IMR-90 (cell line): ENCODE measurements around the gene ATF5. TPM values are rescaled to one million over a fixed set of nuclear protein-coding genes. Genes with fewer than 3 reads are reported as not detected.

Experiments used
- ATAC-seq: fragments of 200-7000 bp; cut with Tn5 transposase; 2 replicates; pipeline ENCODE4 v1.9.1; 2020; ENCODE audit warnings: low read depth, mild to moderate bottlenecking, moderate library complexity
- BruUV-seq: library from RNA; stranded (reverse); fragments of 400-500 nt; replicated peaks from 2 replicates; lab custom pipeline; 2021; lab: Mats Ljungman, UMichigan
- CTCF ChIA-PET: fragments of 300-600 bp; formaldehyde crosslinking; extraction: SDS; loops from one replicate; lab custom pipeline; 2021; ENCODE audit warnings: antibody characterized with exemption; lab: Yijun Ruan, JAX
- POLR2A ChIA-PET: fragments of 300-600 bp; sonication (Branson Sonifier 250); formaldehyde crosslinking; loops from one replicate; lab custom pipeline; 2022; ENCODE audit warnings: antibody characterized with exemption; ENCODE audit not compliant: unreplicated experiment; lab: Charles Lee
- DNase-seq: peaks from one replicate; pipeline ENCODE4 v3.0.0; 2013
- H2AFZ ChIP-seq: replicated peaks from 2 replicates; pipeline ENCODE3; 2013; ENCODE audit warnings: low read length, mild to moderate bottlenecking; ENCODE audit not compliant: poor library complexity
- H2AK5ac ChIP-seq: 2 replicates; pipeline ENCODE4 v1.6.1; 2013; ENCODE audit warnings: low read depth, low read length, inconsistent platforms
- H2AK9ac ChIP-seq: replicated peaks from 2 replicates; pipeline ENCODE3; 2013; ENCODE audit warnings: mild to moderate bottlenecking, low read depth, low read length, moderate library complexity; ENCODE audit not compliant: poor library complexity
- H2BK120ac ChIP-seq: 2 replicates; pipeline ENCODE4 v1.6.1; 2013; ENCODE audit warnings: low read depth, low read length, inconsistent platforms
- H2BK15ac ChIP-seq: 3 replicates; pipeline ENCODE4 v1.6.1; 2013; ENCODE audit warnings: low read depth, low read length, inconsistent platforms
- H2BK20ac ChIP-seq: 2 replicates; pipeline ENCODE4 v1.6.1; 2013; ENCODE audit warnings: low read depth, mild to moderate bottlenecking, inconsistent platforms, low read length, moderate library complexity
- H2BK5ac ChIP-seq: 2 replicates; pipeline ENCODE4 v1.6.1; 2013; ENCODE audit warnings: mild to moderate bottlenecking, low read depth, low read length, inconsistent platforms; ENCODE audit not compliant: poor library complexity, severe bottlenecking
- H3K14ac ChIP-seq: replicated peaks from 2 replicates; pipeline ENCODE4 v1.6.1; 2013; ENCODE audit warnings: low read depth, low read length, inconsistent platforms
- H3K18ac ChIP-seq: 2 replicates; pipeline ENCODE4 v1.6.1; 2013; ENCODE audit warnings: low read depth, low read length, control low read depth
- H3K23ac ChIP-seq: 2 replicates; pipeline ENCODE4 v1.6.1; 2013; ENCODE audit warnings: low read depth, low read length, inconsistent platforms
- H3K27ac ChIP-seq: 2 replicates; pipeline ENCODE4 v1.5.1; 2013; ENCODE audit warnings: mild to moderate bottlenecking, control low read depth, low read length; ENCODE audit not compliant: insufficient read depth
- H3K27me3 ChIP-seq: 2 replicates; pipeline ENCODE4 v1.6.1; 2013; ENCODE audit warnings: low read length; ENCODE audit not compliant: control insufficient read depth, insufficient read depth
- H3K36me3 ChIP-seq: 2 replicates; pipeline ENCODE4 v1.6.1; 2013; ENCODE audit warnings: low read length, mixed read lengths; ENCODE audit not compliant: control insufficient read depth, insufficient read depth
- H3K4ac ChIP-seq: 2 replicates; pipeline ENCODE4 v1.6.1; 2013; ENCODE audit warnings: low read depth, low read length, inconsistent platforms
- H3K4me1 ChIP-seq: 2 replicates; pipeline ENCODE4 v1.6.1; 2013; ENCODE audit warnings: low read length, mixed read lengths; ENCODE audit not compliant: control insufficient read depth, insufficient read depth
- H3K4me2 ChIP-seq: 2 replicates; pipeline ENCODE4 v1.6.1; 2013; ENCODE audit warnings: low read depth, mild to moderate bottlenecking, control low read depth, low read length, moderate library complexity
- H3K4me3 ChIP-seq: 2 replicates; pipeline ENCODE4 v1.5.1; 2013; ENCODE audit warnings: low read depth, mild to moderate bottlenecking, control low read depth, low read length, moderate library complexity; ENCODE audit not compliant: insufficient read depth
- H3K56ac ChIP-seq: 2 replicates; pipeline ENCODE4 v1.6.1; 2013; ENCODE audit warnings: low read length, inconsistent platforms; ENCODE audit not compliant: insufficient read depth; ENCODE audit errors: extremely low read depth
- H3K79me1 ChIP-seq, 2 experiments: 2 replicates each; pipeline ENCODE4 v1.6.1; 2013; ENCODE audit warnings: low read length in 2 of 2, inconsistent platforms in 1 of 2, low read depth in 1 of 2
- H3K9ac ChIP-seq: 2 replicates; pipeline ENCODE4 v1.6.1; 2013; ENCODE audit warnings: low read depth, low read length, control low read depth
- H3K9me1 ChIP-seq: 2 replicates; pipeline ENCODE4 v1.6.1; 2013; ENCODE audit warnings: low read length, inconsistent platforms; ENCODE audit not compliant: insufficient read depth
- H3K9me3 ChIP-seq: 2 replicates; pipeline ENCODE4 v1.6.1; 2013; ENCODE audit warnings: low read length; ENCODE audit not compliant: control insufficient read depth, insufficient read depth
- H4K20me1 ChIP-seq: 2 replicates; pipeline ENCODE4 v1.6.1; 2013; ENCODE audit warnings: low read length, inconsistent platforms; ENCODE audit not compliant: insufficient read depth
- H4K5ac ChIP-seq: 2 replicates; pipeline ENCODE4 v1.6.1; 2013; ENCODE audit warnings: mild to moderate bottlenecking, low read depth, low read length, control low read depth
- H4K8ac ChIP-seq, 2 experiments: 2 replicates each; pipeline ENCODE4 v1.6.1; 2013; ENCODE audit warnings: low read depth in 2 of 2, low read length in 2 of 2, control low read depth in 1 of 2, inconsistent platforms in 1 of 2
- H4K91ac ChIP-seq: 2 replicates; pipeline ENCODE4 v1.6.1; 2013; ENCODE audit warnings: low read depth, low read length, inconsistent platforms; ENCODE audit not compliant: insufficient read depth
- BHLHE40 ChIP-seq: fragments of 150-350 bp; IDR thresholded peaks from 2 replicates; pipeline ENCODE4 v1.6.1; 2016; ENCODE audit warnings: mild to moderate bottlenecking, low read depth, low read length
- CHD1 ChIP-seq: IDR thresholded peaks from 2 replicates; pipeline ENCODE4 v1.6.1; 2012; ENCODE audit warnings: low read depth, low read length, improper control_type of control experiment
- FOS ChIP-seq: fragments of 150-350 bp; IDR thresholded peaks from 2 replicates; pipeline ENCODE4 v1.6.1; 2016; ENCODE audit warnings: low read depth, low read length
- MAFK ChIP-seq: IDR thresholded peaks from 2 replicates; pipeline ENCODE4 v1.6.1; 2012; ENCODE audit warnings: low read depth, low read length, improper control_type of control experiment
- MXI1 ChIP-seq: IDR thresholded peaks from 2 replicates; pipeline ENCODE4 v1.6.1; 2012; ENCODE audit warnings: low read depth, mild to moderate bottlenecking, low read length, moderate library complexity, borderline replicate concordance
- NFE2L2 ChIP-seq: fragments of 150-350 bp; IDR thresholded peaks from 2 replicates; pipeline ENCODE4 v1.6.1; 2016; ENCODE audit warnings: low read depth, mild to moderate bottlenecking, low read length
- RAD21 ChIP-seq: IDR thresholded peaks from 2 replicates; pipeline ENCODE4 v1.6.1; 2012; ENCODE audit warnings: low read length, improper control_type of control experiment
- RCOR1 ChIP-seq: IDR thresholded peaks from 2 replicates; pipeline ENCODE4 v1.6.1; 2012; ENCODE audit warnings: mild to moderate bottlenecking, low read length, improper control_type of control experiment; ENCODE audit not compliant: insufficient replicate concordance
- RFX5 ChIP-seq: IDR thresholded peaks from 2 replicates; pipeline ENCODE4 v1.8.0; 2012; ENCODE audit warnings: low read depth, mild to moderate bottlenecking, low read length, moderate library complexity
- SMC3 ChIP-seq: fragments of 150-350 bp; IDR thresholded peaks from 2 replicates; pipeline ENCODE4 v1.6.1; 2016; ENCODE audit warnings: low read depth, mild to moderate bottlenecking, antibody characterized with exemption, low read length, moderate library complexity
- WGBS, 2 experiments: methylation state at CpG; one replicate each; pipeline versions ENCODE4 v1.1.5 to v1.1.7; 2013; ENCODE audit warnings: missing lambda C conversion rate in 2 of 2; ENCODE audit not compliant: insufficient read length in 1 of 2; ENCODE audit errors: extremely low coverage in 2 of 2; 5-methylcytosine and 5-hydroxymethylcytosine counted together
- dilution Hi-C: fragments of 300-500 bp; cut with HindIII; formaldehyde crosslinking; loops from one replicate; pipeline ENCODE4 v1.14.3; 2018; ENCODE audit warnings: low sequenced_read_pairs; ENCODE audit not compliant: unreplicated experiment
- in situ Hi-C: fragments of 300-500 bp; cut with MboI; formaldehyde crosslinking; loops from 3 replicates; pipeline ENCODE4 v1.14.3; 2019; ENCODE audit warnings: low sequenced_read_pairs, inconsistent platforms, mixed read lengths
- intact Hi-C: fragments of 100-400 bp; cut with micrococcal nuclease; formaldehyde crosslinking; loops from 2 replicates; pipeline ENCODE4 v1.10.0; 2022
- polyA plus RNA-seq, 3 experiments: library from polyadenylated mRNA; depleted of rRNA; stranded (reverse); fragments of >200 nt; gene quantifications; 2 replicates each; pipeline ENCODE4 v1.2.3, GENCODE V29; 2012; ENCODE audit warnings: low replicate concordance in 1 of 3
- total RNA-seq: library from RNA; depleted of rRNA; stranded (reverse); fragments of >200 nt; gene quantifications from 2 replicates; pipeline ENCODE4 v1.2.3, GENCODE V29; 2012
- TF ChIP-seq, protein P1 (sequence below): conservative IDR thresholded peaks from 2 replicates; pipeline ENCODE4 v1.5.1; 2012; ENCODE audit warnings: mild to moderate bottlenecking, low read depth, low read length, improper control_type of control experiment

The ATF5 gene
- total and polyA plus RNA-seq, 2 of the 4 experiments (the other 2 are of a cell fraction), result 2.7 to 15.7 TPM

DNA sequence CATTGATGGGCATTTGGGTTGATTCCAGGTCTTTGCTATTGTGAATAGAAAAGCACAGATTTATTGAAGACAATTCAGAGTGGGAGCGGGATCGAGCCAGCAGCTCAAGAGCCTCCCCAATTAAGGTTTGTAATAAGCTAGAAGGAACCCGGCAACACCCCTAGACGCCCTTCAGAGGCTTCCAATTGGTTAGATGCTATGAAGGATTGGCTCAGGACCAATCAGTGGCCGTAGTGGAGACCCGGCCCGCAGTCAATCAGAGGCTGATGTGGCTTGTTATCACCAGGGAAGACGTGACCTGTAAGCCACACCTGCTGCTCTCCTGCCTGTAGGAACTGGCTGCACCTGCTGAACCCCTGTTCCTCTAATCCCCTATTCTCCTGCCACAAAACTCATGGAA, 17.4 kb downstream of the ATF5 start:
- Histone ChIP-seq H3K27me3 (peaks cover 3% of the 10 kb centered on the region; the same call in 1 of the 2 replicates), H2BK15ac (no peak overlapping the region), H3K18ac (no peak overlapping the region), H3K4me3 (no peak overlapping the region), H3K27ac (no peak overlapping the region), H3K4me2 (no peak overlapping the region), H3K79me1 (no peaks in the 10 kb centered on the region), H3K9me3 (no peaks in the 10 kb centered on the region), H2AK5ac (no peak overlapping the region), H3K56ac (no peak overlapping the region), H2AK9ac (no peak overlapping the region), H2BK5ac (no peak overlapping the region), H4K20me1 (no peaks in the 10 kb centered on the region), H3K9me1 (no peaks in the 10 kb centered on the region), H4K8ac (no peak overlapping the region), H3K4ac (no peak overlapping the region), H3K9ac (no peak overlapping the region), H2BK20ac (no peak overlapping the region), H4K5ac (no peak overlapping the region), H3K36me3 (no peaks in the 10 kb centered on the region), H2BK120ac (no peak overlapping the region), H3K23ac (no peak overlapping the region), H4K91ac (no peak overlapping the region), H3K4me1 (no peaks in the 10 kb centered on the region), H2AFZ (no peak overlapping the region), H3K14ac (no peak overlapping the region)
- no TSS peak for BruUV-seq
- dilution Hi-C loops (no loop called here), intact Hi-C loops (no loop called here), in situ Hi-C loops (no loop called here)
- ChIA-PET POLR2A (no interaction called here), CTCF (no interaction called here)
- ATAC-seq (no peak), DNase-seq (no peak)
- no CpG with 5 or more reads among the region's 8 CpGs for WGBS, 2 experiments
- TF ChIP-seq RFX5, result no peak
- TF ChIP-seq, protein P1, sequence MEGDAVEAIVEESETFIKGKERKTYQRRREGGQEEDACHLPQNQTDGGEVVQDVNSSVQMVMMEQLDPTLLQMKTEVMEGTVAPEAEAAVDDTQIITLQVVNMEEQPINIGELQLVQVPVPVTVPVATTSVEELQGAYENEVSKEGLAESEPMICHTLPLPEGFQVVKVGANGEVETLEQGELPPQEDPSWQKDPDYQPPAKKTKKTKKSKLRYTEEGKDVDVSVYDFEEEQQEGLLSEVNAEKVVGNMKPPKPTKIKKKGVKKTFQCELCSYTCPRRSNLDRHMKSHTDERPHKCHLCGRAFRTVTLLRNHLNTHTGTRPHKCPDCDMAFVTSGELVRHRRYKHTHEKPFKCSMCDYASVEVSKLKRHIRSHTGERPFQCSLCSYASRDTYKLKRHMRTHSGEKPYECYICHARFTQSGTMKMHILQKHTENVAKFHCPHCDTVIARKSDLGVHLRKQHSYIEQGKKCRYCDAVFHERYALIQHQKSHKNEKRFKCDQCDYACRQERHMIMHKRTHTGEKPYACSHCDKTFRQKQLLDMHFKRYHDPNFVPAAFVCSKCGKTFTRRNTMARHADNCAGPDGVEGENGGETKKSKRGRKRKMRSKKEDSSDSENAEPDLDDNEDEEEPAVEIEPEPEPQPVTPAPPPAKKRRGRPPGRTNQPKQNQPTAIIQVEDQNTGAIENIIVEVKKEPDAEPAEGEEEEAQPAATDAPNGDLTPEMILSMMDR, result no peak
- TF ChIP-seq SMC3, result no peak
- no peak for TF ChIP-seq MAFK
- no peak for TF ChIP-seq RCOR1
- no peak for TF ChIP-seq RAD21
- TF ChIP-seq FOS, result no peak
- TF ChIP-seq NFE2L2, result no peak
- no peak for TF ChIP-seq MXI1
- TF ChIP-seq CHD1, result no peak
- TF ChIP-seq BHLHE40, result no peak
